SK-N-SH (cell line): Measurements from ENCODE around the gene MBP. TPM values are rescaled to one million over a fixed set of nuclear protein-coding genes. Genes with fewer than 3 reads are reported as not detected.
"Not testable (repeated sequence)": the region's sequence is repeated elsewhere in the genome, so short reads cannot be mapped to it uniquely, and the experiment has no call there.

Experiments
- CTCF ChIA-PET: fragments of 300-600, 350-600 bp; formaldehyde crosslinking; extraction: SDS; loops from one replicate; lab custom pipeline; 2021; lab: Yijun Ruan, JAX
- POLR2A ChIA-PET: fragments of 350-600 bp; sonication (Branson Sonifier 250); formaldehyde crosslinking; extraction: SDS; loops from one replicate; lab custom pipeline; 2020; ENCODE audit warnings: antibody characterized with exemption, inconsistent platforms; lab: Yijun Ruan, JAX
- DNase-seq: peaks from one replicate; pipeline ENCODE4 v3.0.0; 2012
- H2AFZ ChIP-seq: fragments of 200-600 bp; sonication (generic); 2 replicates; pipeline ENCODE4 v1.8.1; 2016; ENCODE audit warnings: antibody characterized with exemption, mild to moderate bottlenecking, low read depth
- H3F3A ChIP-seq: fragments of 200-600 bp; sonication (generic); replicated peaks from 2 replicates; pipeline ENCODE3; 2016; ENCODE audit warnings: antibody characterized with exemption, mild to moderate bottlenecking; ENCODE audit not compliant: insufficient read depth
- H3K27ac ChIP-seq, 2 experiments: fragments of 200-500 bp in 1 of 2; fragments of 200-600 bp in 1 of 2; sonication (Bioruptor generic) in 1 of 2; sonication (generic), shearing (Covaris generic) in 1 of 2; 2 replicates each; pipeline versions ENCODE4 v1.5.1 to v1.6.1; 2014 to 2016; ENCODE audit warnings: low read depth in 2 of 2, inconsistent platforms in 1 of 2, low read length in 1 of 2, mild to moderate bottlenecking in 1 of 2, mixed read lengths in 1 of 2
- H3K27me3 ChIP-seq: fragments of 200-600 bp; sonication (generic), shearing (Covaris generic); 2 replicates; pipeline ENCODE4 v1.6.1; 2016; ENCODE audit warnings: mixed run types; ENCODE audit not compliant: insufficient read depth
- H3K36me3 ChIP-seq, 2 experiments: fragments of 200-500 bp in 1 of 2; fragments of 200-600 bp in 1 of 2; sonication (Bioruptor generic) in 1 of 2; sonication (generic) in 1 of 2; replicated peaks in 1 of 2; 2 replicates each; pipeline versions ENCODE3 to v1.5.1; 2014 to 2016; ENCODE audit warnings: low read length in 1 of 2, mild to moderate bottlenecking in 1 of 2; ENCODE audit not compliant: insufficient read depth in 2 of 2, control insufficient read depth in 1 of 2
- H3K4me1 ChIP-seq, 2 experiments: fragments of 200-500 bp in 1 of 2; fragments of 200-600 bp in 1 of 2; sonication (Bioruptor generic) in 1 of 2; sonication (generic), shearing (Covaris generic) in 1 of 2; 2 replicates each; pipeline versions ENCODE4 v1.5.1 to v1.6.1; 2014 to 2016; ENCODE audit warnings: low read depth in 1 of 2, low read length in 1 of 2, mixed run types in 1 of 2; ENCODE audit not compliant: insufficient read depth in 2 of 2, control insufficient read depth in 1 of 2
- H3K4me2 ChIP-seq: fragments of 200-600 bp; sonication (generic), shearing (Covaris generic); 2 replicates; pipeline ENCODE4 v1.6.1; 2017; ENCODE audit warnings: mixed run types
- H3K4me3 ChIP-seq, 2 experiments: fragments of 200-500 bp in 1 of 2; fragments of 200-600 bp in 1 of 2; sonication (Bioruptor generic) in 1 of 2; sonication (generic), shearing (Covaris generic) in 1 of 2; 2 replicates each; pipeline versions ENCODE4 v1.5.1 to v1.8.1; 2014 to 2016; ENCODE audit warnings: low read depth in 2 of 2, inconsistent platforms in 1 of 2, low read length in 1 of 2, mild to moderate bottlenecking in 1 of 2, mixed read lengths in 1 of 2, moderate library complexity in 1 of 2
- H3K79me2 ChIP-seq: fragments of 200-600 bp; sonication (generic); 2 replicates; pipeline ENCODE4 v1.8.1; 2017; ENCODE audit warnings: mild to moderate bottlenecking; ENCODE audit not compliant: insufficient read depth
- H3K9ac ChIP-seq: fragments of 200-600 bp; sonication (generic); 2 replicates; pipeline ENCODE4 v1.6.1; 2017; ENCODE audit warnings: mixed run types
- H3K9me2 ChIP-seq: fragments of 200-600 bp; sonication (generic); 2 replicates; pipeline ENCODE4 v1.6.1; 2017; ENCODE audit warnings: mixed run types
- H3K9me3 ChIP-seq: fragments of 200-600 bp; sonication (generic); 2 replicates; pipeline ENCODE4 v1.6.1; 2017; ENCODE audit warnings: mixed run types, mild to moderate bottlenecking, moderate library complexity
- H4K20me1 ChIP-seq: fragments of 200-600 bp; sonication (generic); 2 replicates; pipeline ENCODE4 v1.6.1; 2017; ENCODE audit warnings: mild to moderate bottlenecking, mixed run types; ENCODE audit not compliant: insufficient read depth
- CHD2 ChIP-seq: fragments of 150-350 bp; IDR thresholded peaks from 2 replicates; pipeline ENCODE4 v1.6.1; 2018; ENCODE audit warnings: low read length; ENCODE audit not compliant: partially characterized antibody
- IRF3 ChIP-seq: fragments of 150-350 bp; IDR thresholded peaks from 2 replicates; pipeline ENCODE4 v1.6.1; 2016; ENCODE audit warnings: mild to moderate bottlenecking, low read depth, low read length
- PBX3 ChIP-seq: IDR thresholded peaks from 2 replicates; pipeline ENCODE4; 2012
- POLR2AphosphoS5 ChIP-seq: IDR thresholded peaks from 2 replicates; pipeline ENCODE4 v1.6.1; 2012; ENCODE audit warnings: low read depth, low read length
- REST ChIP-seq: IDR thresholded peaks from 2 replicates; pipeline ENCODE4 v1.6.1; 2012; ENCODE audit warnings: mild to moderate bottlenecking, low read depth, low read length, moderate library complexity
- RXRA ChIP-seq: IDR thresholded peaks from 2 replicates; pipeline ENCODE4 v1.4.0; 2012; ENCODE audit warnings: low read depth, mild to moderate bottlenecking, borderline replicate concordance
- SIN3A ChIP-seq: IDR thresholded peaks from 2 replicates; pipeline ENCODE4 v1.6.1; 2012; ENCODE audit warnings: low read depth, mild to moderate bottlenecking, low read length, moderate library complexity, borderline replicate concordance
- USF2 ChIP-seq: fragments of 150-350 bp; IDR thresholded peaks from 2 replicates; pipeline ENCODE4 v1.6.1; 2017; ENCODE audit warnings: antibody characterized with exemption, low read length, low read depth, borderline replicate concordance
- WGBS: methylation state at CpG from one replicate; pipeline ENCODE4 v1.1.6; 2017; ENCODE audit warnings: low lambda C conversion rate; 5-methylcytosine and 5-hydroxymethylcytosine counted together
- polyA plus RNA-seq, 3 experiments: library from polyadenylated mRNA; depleted of rRNA; stranded (reverse); fragments of >200 nt; gene quantifications; 2 replicates each; pipeline ENCODE4 v1.2.3, GENCODE V29; 2012

The MBP gene
- polyA plus RNA-seq, 1 of the 3 experiments (the other 2 are of a cell fraction), result 1.6 TPM

GRCh38 chr18:77022116-77022515 is 110.5 kb downstream of the MBP start:
- no peak for DNase-seq
- no peak overlapping the region for H2AFZ ChIP-seq
- H3K27me3 ChIP-seq, result no peaks in the 10 kb centered on the region
- no peaks in the 10 kb centered on the region for H4K20me1 ChIP-seq
- ChIA-PET POLR2A (no interaction called here), CTCF (interaction anchor here (1.1 to 1.4 kb wide), 3 partner anchors 9 to 38 kb away, joined by 3 to 4 read pairs (median 3); no protein-coding TSS in a partner anchor)
- no peak overlapping the region for H3K9ac ChIP-seq
- no peaks in the 10 kb centered on the region for H3K79me2 ChIP-seq
- TF ChIP-seq POLR2AphosphoS5 (no peak), RXRA (no peak), PBX3 (no peak), IRF3 (no peak), USF2 (no peak), CHD2 (no peak), REST (no peak), SIN3A (no peak)
- no peaks in the 10 kb centered on the region for H3K9me3 ChIP-seq
- no peak overlapping the region for H3K4me2 ChIP-seq
- H3K9me2 ChIP-seq, result no peaks in the 10 kb centered on the region
- H3K36me3 ChIP-seq, result no peaks in the 10 kb centered on the region
- 82% methylated on average over 11 of the region's 12 CpGs for WGBS
- H3K27ac ChIP-seq, result no peak overlapping the region
- no peaks in the 10 kb centered on the region for H3K4me1 ChIP-seq
- H3K4me3 ChIP-seq, result no peak overlapping the region
- no peaks in the 10 kb centered on the region for H3F3A ChIP-seq

GRCh38 chr18:77021478-77021877 is 111.1 kb downstream of the MBP start:
- 81% methylated on average over 14 of the region's 14 CpGs for WGBS
- H3K4me2 ChIP-seq, H3K9me3 ChIP-seq, H3K27ac ChIP-seq, H3K36me3 ChIP-seq, H3K4me1 ChIP-seq, H3K9ac ChIP-seq, DNase-seq, H3K4me3 ChIP-seq, POLR2A ChIA-PET, H2AFZ ChIP-seq, H3K9me2 ChIP-seq, H3F3A ChIP-seq, H3K79me2 ChIP-seq, H4K20me1 ChIP-seq, H3K27me3 ChIP-seq: not testable (repeated sequence)
- CTCF ChIA-PET, result interaction anchor here (1.1 kb wide), 1 partner anchor 21 kb away, joined by 4 read pairs; no protein-coding TSS in a partner anchor
